Sciatic nerve (tissue), 2 donors: ENCODE measurements around the gene CTXN1. TPM values are rescaled to one million over a fixed set of nuclear protein-coding genes. Genes with fewer than 3 reads are reported as not detected.
"Not testable (repeated sequence)": the region's sequence is repeated elsewhere in the genome, so short reads cannot be mapped to it uniquely, and the experiment has no call there.

Source experiments
- ATAC-seq: fragments of 200-7000 bp; cut with Tn5 transposase; one replicate; pipeline ENCODE4 v1.9.1; 2020; ENCODE audit warnings: mild to moderate bottlenecking, moderate library complexity
- DNase-seq: peaks from one replicate; pipeline ENCODE4 v3.0.0-alpha.2; 2020; ENCODE audit warnings: low spot score
- intact Hi-C: fragments of 100-400 bp; cut with DNase I; formaldehyde crosslinking; loops from one replicate; pipeline ENCODE4 v1.14.2; 2022
- total RNA-seq: library from RNA; stranded (reverse); fragmentation: NEBNext Ultra II Directional; extraction: Animal tissue kit (Norgen Biotek cat#: 25700); gene quantifications from one replicate; pipeline ENCODE4 v1.2.1, GENCODE V29; 2021
- donor health status: DM: no; HTN: no; CAD: no.
- donor health status: DM: no; HTN: no; CAD: no.

The CTXN1 gene
- total RNA-seq, 1 donor from 2014 or later: 1.5 TPM

- ATAC-seq (no peak), DNase-seq (no peak)
- intact Hi-C loops: loop anchor here (10.0 kb wide), 1 partner anchor 301 kb away; no protein-coding TSS in a partner anchor
Observed at GRCh38 chr19:7953576-7953975, 27.6 kb upstream of the CTXN1 start.

GRCh38 chr19:7953060-7953459 lies 27.1 kb upstream of the CTXN1 start:
- DNase-seq (no peak), ATAC-seq (no peak)
- intact Hi-C loops: loop anchor here (10.0 kb wide), 1 partner anchor 302 kb away; no protein-coding TSS in a partner anchor

GRCh38 chr19:7947939-7948338 lies 22.0 kb upstream of the CTXN1 start:
- DNase-seq (no peak), ATAC-seq (no peak)
- intact Hi-C loops: no loop called here

GRCh38 chr19:7944177-7944761 lies 18.3 kb upstream of the CTXN1 start:
- intact Hi-C loops: no loop called here
- ATAC-seq: peak; percentile 75
- peak; percentile 92 for DNase-seq

- ATAC-seq: peak; percentile 99
- peak; percentile 99 for DNase-seq
- intact Hi-C loops: no loop called here
Observed at GRCh38 chr19:7943444-7944176, 17.7 kb upstream of the CTXN1 start, which contains the start of gene TIMM44. Gene TIMM44 (minus strand): TSS chr19:7943666. CDS start chr19:7943651, 15 bp downstream.

GRCh38 chr19:7942981-7943443 lies 17.1 kb upstream of the CTXN1 start:
- ATAC-seq (no peak), DNase-seq (no peak)
- intact Hi-C loops: no loop called here

GRCh38 chr19:7941895-7942596 lies 16.1 kb upstream of the CTXN1 start:
- ATAC-seq (no peak), DNase-seq (no peak)
- intact Hi-C loops: no loop called here

- ATAC-seq: no peak
- intact Hi-C loops: no loop called here
- no peak for DNase-seq
Observed at GRCh38 chr19:7940841-7941240, 14.9 kb upstream of the CTXN1 start.

GRCh38 chr19:7934766-7935165 lies 8.8 kb upstream of the CTXN1 start:
- DNase-seq (no peak), ATAC-seq (no peak)
- intact Hi-C loops: no loop called here

- DNase-seq: no peak
- intact Hi-C loops: no loop called here
- no peak for ATAC-seq
Observed at GRCh38 chr19:7933828-7934725, 8.1 kb upstream of the CTXN1 start.

- DNase-seq (no peak), ATAC-seq (no peak)
- intact Hi-C loops: no loop called here
Observed at GRCh38 chr19:7933411-7933810, 7.5 kb upstream of the CTXN1 start.

GRCh38 chr19:7932930-7933300 lies 7.0 kb upstream of the CTXN1 start:
- no peak for DNase-seq
- intact Hi-C loops: no loop called here
- no peak for ATAC-seq

GRCh38 chr19:7932276-7932929 lies 6.5 kb upstream of the CTXN1 start:
- intact Hi-C loops: no loop called here
- DNase-seq (no peak), ATAC-seq (no peak)

GRCh38 chr19:7931221-7932061 lies 5.5 kb upstream of the CTXN1 start:
- DNase-seq (no peak), ATAC-seq (no peak)
- intact Hi-C loops: no loop called here

- DNase-seq (no peak), ATAC-seq (no peak)
- intact Hi-C loops: no loop called here
Observed at GRCh38 chr19:7930765-7931164, 4.8 kb upstream of the CTXN1 start.

- DNase-seq, intact Hi-C loops, ATAC-seq: not testable (repeated sequence)
Observed at GRCh38 chr19:7930030-7930429, 4.1 kb upstream of the CTXN1 start.
